ENCODE measurements around the gene GBA3. TPM values are rescaled to one million over a fixed set of nuclear protein-coding genes. Genes with fewer than 3 reads are reported as not detected.

GBA3 gene
- total RNA-seq, 3 donors from 2014 or later, result not detected

DNA sequence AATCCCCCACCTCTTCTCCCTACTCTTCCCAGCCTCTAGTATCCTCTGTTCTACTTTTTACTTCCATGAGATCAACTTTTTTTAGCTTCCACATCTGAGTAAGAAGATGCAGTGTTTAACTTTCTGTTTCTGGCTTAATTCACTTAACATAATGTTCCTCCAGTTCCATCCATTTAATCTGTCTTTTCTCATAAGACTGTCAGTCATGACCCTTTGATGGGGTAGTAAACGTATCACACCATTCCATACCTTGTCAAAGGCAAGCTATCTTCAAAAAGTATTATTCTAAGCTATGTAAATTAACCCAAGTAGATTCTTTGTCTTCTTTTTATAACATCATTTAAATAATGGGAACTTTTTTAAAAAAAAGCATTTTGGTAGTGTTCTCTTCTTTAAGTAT lies 15.0 kb upstream of the GBA3 start:
- Mint-ChIP-seq H3K4me3 (no peak overlapping the region), H3K27me3 (ENCODE audit: low read depth) (no peaks in the 10 kb centered on the region), H3K9me3 (peaks cover 3% of the 10 kb centered on the region), H3K36me3 (ENCODE audit: insufficient read depth) (no peaks in the 10 kb centered on the region), H3K4me1 (ENCODE audit: low read depth) (peaks cover 20% of the 10 kb centered on the region)
- ATAC-seq (no peak), DNase-seq (no peak)

DNA sequence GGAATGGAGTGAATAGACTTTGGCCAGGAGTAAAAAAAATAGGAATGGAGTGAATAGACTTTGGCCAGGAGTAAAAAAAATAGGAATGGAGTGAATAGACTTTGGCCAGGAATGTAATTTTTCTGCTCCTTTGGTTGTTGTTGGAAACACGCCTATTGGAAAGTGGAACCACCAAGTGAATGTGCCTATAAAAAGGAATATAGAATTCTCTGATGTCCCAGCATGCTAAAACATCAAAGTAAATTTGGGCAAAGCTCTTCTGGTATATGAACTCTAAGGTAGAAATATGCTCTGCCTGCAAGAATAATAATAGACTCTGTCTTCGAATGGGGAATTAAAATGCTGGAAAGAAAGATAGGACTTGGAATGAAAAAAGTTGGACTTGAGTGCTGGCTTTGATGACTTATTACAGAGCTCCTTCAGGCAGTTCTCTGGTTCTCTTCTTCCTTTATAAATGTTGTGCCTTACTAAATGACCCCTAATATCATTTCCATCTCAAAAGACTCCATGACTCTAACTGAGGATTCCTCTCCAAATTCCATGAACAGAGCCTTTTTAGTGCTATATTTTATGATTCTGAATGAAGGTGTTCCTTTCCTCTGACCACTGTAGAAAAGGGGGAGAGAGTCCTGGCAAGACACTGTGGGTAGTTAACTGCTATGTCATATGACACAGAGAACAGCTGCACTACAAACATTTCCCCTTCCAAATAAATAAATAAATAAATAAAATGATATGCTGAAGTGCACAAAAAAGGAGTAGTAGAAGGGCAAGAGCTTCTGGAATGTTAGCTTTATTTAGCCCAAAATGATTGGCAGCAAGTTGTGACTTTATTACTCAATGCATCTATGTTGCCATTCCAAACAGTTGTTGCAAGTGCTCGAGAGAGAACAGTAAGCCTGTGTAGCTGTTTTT lies 13.5 kb upstream of the GBA3 start:
- peaks cover 3% of the 10 kb centered on the region for H3K9me3 Mint-ChIP-seq
- DNase-seq (no peak), ATAC-seq (no peak)
- no peak overlapping the region for H3K4me3 Mint-ChIP-seq
- no peaks in the 10 kb centered on the region for H3K27me3 Mint-ChIP-seq (ENCODE audit: low read depth)
- H3K4me1 Mint-ChIP-seq (ENCODE audit: low read depth), result peaks cover 14% of the 10 kb centered on the region
- H3K36me3 Mint-ChIP-seq (ENCODE audit: insufficient read depth), result no peaks in the 10 kb centered on the region

DNA sequence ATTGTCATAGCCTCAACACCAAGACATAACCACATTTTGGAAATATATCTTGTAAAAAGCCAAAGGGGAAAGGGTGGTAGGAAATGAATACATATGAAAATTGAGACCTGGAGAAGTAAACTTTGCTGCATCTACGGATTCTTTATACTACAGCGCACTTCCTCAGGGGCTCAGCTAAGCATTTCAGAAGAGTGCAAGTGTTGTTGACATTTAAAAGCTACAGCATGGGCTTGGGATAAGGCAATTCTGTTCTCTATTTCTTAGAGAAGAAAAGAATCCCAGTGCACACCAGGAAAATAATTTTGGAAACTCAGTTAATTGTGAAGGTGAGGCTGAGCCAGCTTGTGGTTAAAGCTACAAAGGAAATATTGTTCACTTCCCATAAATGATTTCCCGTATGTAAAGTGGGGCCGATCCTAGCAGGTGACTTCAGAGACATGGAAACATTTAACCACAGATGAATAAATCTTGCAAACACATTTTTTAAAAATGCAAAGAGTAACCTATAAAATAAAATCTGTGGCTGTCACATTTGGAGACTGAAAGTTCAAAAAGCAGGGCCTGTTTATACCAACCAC lies 12.6 kb upstream of the GBA3 start:
- Mint-ChIP-seq H3K4me1 (ENCODE audit: low read depth) (peaks cover 12% of the 10 kb centered on the region), H3K9me3 (peaks cover 3% of the 10 kb centered on the region), H3K4me3 (no peak overlapping the region), H3K27me3 (ENCODE audit: low read depth) (no peaks in the 10 kb centered on the region), H3K36me3 (ENCODE audit: insufficient read depth) (no peaks in the 10 kb centered on the region)
- ATAC-seq (no peak), DNase-seq (no peak)

DNA sequence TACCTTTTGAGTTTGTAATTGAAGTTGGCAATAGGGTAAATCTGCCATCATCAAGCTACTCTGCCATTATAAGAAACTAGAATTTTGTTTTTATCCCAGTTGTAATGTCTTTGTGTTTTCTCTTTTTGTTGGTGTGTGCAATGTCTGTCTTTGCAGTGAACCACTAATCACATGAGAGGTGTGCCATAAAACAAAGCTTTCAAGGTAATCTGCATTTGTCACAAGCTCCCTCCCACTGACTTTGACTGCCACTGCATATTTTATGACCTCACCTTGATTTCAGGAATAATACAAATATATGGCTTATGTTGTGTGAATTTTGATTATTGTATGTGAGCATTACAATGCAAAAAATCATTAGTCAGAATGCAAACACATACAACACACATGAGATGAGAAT lies 9.0 kb upstream of the GBA3 start:
- Mint-ChIP-seq H3K9me3 (no peaks in the 10 kb centered on the region), H3K4me3 (no peak overlapping the region), H3K27me3 (ENCODE audit: low read depth) (no peaks in the 10 kb centered on the region), H3K4me1 (ENCODE audit: low read depth) (peaks cover 2% of the 10 kb centered on the region), H3K36me3 (ENCODE audit: insufficient read depth) (no peaks in the 10 kb centered on the region)
- DNase-seq (no peak), ATAC-seq (no peak)

DNA sequence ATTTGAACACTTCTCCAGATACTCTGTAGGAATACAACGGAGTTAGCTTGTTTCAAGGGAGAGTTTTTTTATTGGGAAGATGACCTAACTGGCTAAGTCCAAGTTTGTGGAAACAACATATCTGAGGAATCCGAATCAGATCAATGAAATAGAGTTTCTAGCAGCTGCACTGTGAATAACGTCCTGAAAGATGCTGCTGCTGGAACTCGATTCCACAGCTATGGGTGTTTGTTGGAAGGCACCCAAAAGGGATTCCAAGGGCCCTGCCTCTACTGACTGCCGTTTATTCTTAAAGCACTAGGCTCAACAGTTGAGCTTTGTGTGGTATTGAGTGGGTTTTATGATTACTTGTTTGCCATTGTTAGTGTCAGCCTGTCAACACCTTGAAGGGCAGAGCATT lies 6.6 kb upstream of the GBA3 start:
- no peaks in the 10 kb centered on the region for H3K9me3 Mint-ChIP-seq

DNA sequence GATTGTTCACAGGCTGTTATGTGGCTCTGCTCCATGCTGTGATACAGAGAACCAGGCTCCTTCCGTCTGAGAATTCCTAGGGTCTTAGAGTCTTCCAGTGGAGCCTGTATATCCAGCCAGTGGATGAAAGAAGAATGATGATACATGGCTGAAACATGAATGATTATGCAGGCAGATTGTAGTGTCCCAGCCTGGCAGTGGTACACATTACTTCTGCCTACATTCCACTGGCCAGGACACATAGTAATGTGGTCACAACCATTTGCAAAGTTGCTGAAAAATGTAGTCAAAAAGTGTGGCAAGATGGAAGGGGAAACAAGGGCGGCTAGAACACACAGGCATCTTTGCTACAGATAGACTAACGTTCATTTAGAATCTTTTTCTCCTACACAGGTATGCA lies 4.5 kb upstream of the GBA3 start:
- Mint-ChIP-seq H3K4me1 (ENCODE audit: low read depth) (no peaks in the 10 kb centered on the region), H3K27me3 (ENCODE audit: low read depth) (no peaks in the 10 kb centered on the region), H3K9me3 (no peaks in the 10 kb centered on the region), H3K36me3 (ENCODE audit: insufficient read depth) (no peaks in the 10 kb centered on the region), H3K4me3 (no peak overlapping the region)
- no peak for DNase-seq
- no peak for ATAC-seq

More for the DNA sequence above, 6.6 kb upstream of the GBA3 start:
- no peak for ATAC-seq
- DNase-seq, result no peak
- no peak overlapping the region for H3K4me3 Mint-ChIP-seq
- H3K36me3 Mint-ChIP-seq (ENCODE audit: insufficient read depth), result no peaks in the 10 kb centered on the region
- H3K27me3 Mint-ChIP-seq (ENCODE audit: low read depth), result no peaks in the 10 kb centered on the region
- H3K4me1 Mint-ChIP-seq (ENCODE audit: low read depth), result no peaks in the 10 kb centered on the region

DNA sequence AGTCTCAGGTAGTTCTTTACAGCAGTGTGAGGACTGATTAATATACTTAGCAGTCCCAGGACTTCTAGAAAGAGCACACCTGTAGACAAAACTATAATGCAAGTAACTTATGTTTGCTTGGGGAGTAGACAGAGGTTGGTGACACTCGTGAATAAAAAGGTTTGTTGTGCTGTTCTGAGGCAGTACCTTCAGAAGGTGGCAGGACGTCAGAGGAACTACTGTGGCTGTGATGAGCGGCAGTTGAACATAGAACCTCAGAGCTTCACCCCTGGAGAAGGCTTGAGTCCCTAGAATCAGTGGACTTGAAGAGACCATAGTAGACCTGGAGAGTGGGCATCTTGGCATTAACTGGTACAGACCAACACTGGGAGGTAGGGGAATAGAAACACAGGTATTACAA lies 3.3 kb upstream of the GBA3 start:
- H3K4me3 Mint-ChIP-seq, result no peak overlapping the region
- H3K27me3 Mint-ChIP-seq (ENCODE audit: low read depth), result no peaks in the 10 kb centered on the region
- no peak for ATAC-seq

DNA sequence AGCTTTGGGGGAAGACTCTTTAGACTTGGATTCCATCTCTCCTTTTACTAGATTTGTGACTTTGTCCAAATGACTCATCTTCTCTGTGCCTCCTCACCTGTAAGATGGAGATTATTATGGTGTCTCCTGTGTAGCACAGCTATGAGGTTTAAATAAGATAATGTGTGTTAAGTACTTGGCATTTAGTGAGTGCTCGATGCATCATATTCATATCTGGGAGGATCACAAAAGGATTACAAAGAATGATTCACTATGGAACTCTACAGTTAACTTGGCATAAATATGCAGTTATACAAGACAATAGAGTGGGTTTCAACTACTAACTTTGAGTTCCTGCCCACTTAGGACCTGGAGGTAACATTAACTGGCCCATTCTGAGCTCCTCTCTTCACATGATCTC lies 2.3 kb downstream of the GBA3 start:
- Mint-ChIP-seq H3K9me3 (no peaks in the 10 kb centered on the region), H3K4me1 (ENCODE audit: low read depth) (no peaks in the 10 kb centered on the region), H3K27me3 (ENCODE audit: low read depth) (no peaks in the 10 kb centered on the region), H3K4me3 (no peak overlapping the region), H3K36me3 (ENCODE audit: insufficient read depth) (no peaks in the 10 kb centered on the region)
- ATAC-seq (no peak), DNase-seq (no peak)

More for the DNA sequence above, 3.3 kb upstream of the GBA3 start:
- no peaks in the 10 kb centered on the region for H3K4me1 Mint-ChIP-seq (ENCODE audit: low read depth)
- no peaks in the 10 kb centered on the region for H3K9me3 Mint-ChIP-seq
- no peak for DNase-seq
- no peaks in the 10 kb centered on the region for H3K36me3 Mint-ChIP-seq (ENCODE audit: insufficient read depth)

DNA sequence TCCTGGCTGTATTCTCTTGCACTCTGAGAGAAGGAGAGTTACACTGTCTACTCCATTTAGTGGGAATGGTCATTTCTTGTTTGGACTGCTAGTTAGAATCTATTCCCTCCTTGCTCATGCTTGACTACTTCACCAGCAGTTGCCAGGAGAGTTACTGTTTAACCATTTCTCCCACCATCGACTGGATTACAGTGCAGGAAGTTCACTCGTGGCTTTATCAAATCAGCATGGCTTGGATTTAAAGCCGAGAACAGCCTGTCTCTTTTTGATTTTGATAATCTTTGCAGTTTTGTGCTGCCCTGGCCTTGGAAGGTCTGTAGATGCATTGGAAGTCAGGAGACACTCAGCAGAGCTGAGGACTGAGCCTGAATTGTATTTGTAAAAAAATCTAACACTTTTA lies 3.2 kb downstream of the GBA3 start:
- H3K4me1 Mint-ChIP-seq (ENCODE audit: low read depth), result no peaks in the 10 kb centered on the region
- DNase-seq (no peak), ATAC-seq (no peak)
- H3K4me3 Mint-ChIP-seq, result no peak overlapping the region
- H3K36me3 Mint-ChIP-seq (ENCODE audit: insufficient read depth), result no peaks in the 10 kb centered on the region
- no peaks in the 10 kb centered on the region for H3K27me3 Mint-ChIP-seq (ENCODE audit: low read depth)
- H3K9me3 Mint-ChIP-seq, result peaks cover 5% of the 10 kb centered on the region

DNA sequence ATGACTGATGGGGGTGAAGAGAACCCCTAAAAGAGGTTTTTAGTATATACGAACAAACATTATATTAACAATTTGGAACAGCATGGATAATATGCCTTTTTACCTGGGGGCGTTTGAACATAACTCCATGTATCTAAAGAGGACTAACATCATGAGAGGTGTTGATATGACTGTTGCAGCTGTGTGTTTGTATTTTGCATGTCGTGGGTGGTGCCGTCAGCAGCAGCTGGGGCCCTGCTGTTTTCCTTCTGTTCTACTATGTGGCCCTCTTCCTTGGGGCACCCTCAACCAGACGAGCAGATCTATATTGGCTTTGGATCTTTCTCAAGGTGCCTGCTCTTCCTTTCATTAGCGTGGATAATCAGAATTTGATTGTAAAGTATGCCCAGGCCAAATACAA lies 11.2 kb downstream of the GBA3 start:
- Mint-ChIP-seq H3K36me3 (ENCODE audit: insufficient read depth) (no peaks in the 10 kb centered on the region), H3K9me3 (peaks cover 11% of the 10 kb centered on the region), H3K4me3 (no peak overlapping the region), H3K27me3 (ENCODE audit: low read depth) (no peaks in the 10 kb centered on the region), H3K4me1 (ENCODE audit: low read depth) (no peaks in the 10 kb centered on the region)
- ATAC-seq, result no peak
- DNase-seq, result no peak

DNA sequence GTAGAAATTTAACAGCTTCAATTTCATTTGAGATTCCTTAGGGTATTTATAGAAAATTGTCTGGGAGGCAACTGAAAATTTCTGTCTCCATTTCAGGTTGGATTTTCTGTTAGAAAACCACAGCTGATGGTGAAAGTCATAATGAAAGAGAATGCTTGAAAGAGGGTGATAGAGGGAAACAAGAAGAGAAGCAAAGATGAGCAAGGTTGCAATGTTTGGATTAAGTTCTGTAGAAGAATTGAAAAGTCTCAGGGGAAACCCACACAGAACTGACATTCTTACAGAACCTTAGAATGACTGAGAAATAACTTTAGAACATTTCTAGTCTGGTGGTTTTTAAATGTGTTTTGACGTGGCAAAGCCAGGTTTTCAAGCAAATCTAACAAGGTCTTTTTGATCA lies 14.7 kb downstream of the GBA3 start:
- H3K36me3 Mint-ChIP-seq (ENCODE audit: insufficient read depth), result no peaks in the 10 kb centered on the region
- ATAC-seq (peak in 1 of 2 donors; percentile 25), DNase-seq (no peak)
- H3K4me3 Mint-ChIP-seq, result no peak overlapping the region
- no peaks in the 10 kb centered on the region for H3K4me1 Mint-ChIP-seq (ENCODE audit: low read depth)
- H3K9me3 Mint-ChIP-seq, result no peaks in the 10 kb centered on the region
- H3K27me3 Mint-ChIP-seq (ENCODE audit: low read depth), result no peaks in the 10 kb centered on the region

DNA sequence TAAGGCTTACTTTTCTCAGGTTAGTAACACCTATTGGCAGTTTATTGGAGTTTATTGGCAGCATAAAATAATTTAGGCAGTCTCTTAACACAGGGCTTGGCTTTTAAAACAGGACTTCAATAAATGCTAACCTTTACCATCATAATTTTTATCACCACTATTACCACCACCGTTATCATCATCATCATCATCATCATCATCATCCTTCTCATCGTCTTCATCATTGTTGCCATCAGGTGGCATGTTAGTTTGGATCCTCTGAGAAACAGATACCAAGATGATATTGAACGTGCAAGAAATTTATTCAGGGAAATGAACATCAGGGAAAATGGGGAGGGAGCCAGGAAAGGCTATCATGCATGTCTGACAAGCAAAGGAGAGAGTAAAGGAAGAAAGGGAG lies 16.2 kb downstream of the GBA3 start:
- DNase-seq, result no peak

DNA sequence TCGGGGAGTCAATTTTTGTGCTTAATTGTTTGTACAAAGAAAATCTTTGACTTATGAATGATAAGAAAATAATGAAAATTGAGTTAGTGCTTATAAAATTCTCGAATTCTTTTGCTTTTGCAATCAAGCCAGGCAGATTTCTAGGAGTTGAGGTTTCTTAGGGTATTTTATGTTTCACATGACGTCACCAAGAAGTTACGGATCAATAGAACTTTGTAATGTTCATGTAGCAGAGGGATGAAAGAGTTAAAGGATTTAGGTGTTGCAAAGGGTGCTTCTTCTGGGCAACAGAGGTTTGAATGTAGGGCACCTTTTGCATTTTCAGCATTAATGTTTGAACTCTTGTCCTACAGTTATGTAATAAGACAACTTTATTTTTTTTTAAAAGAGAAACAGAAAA lies 19.4 kb downstream of the GBA3 start:
- no peaks in the 10 kb centered on the region for H3K36me3 Mint-ChIP-seq (ENCODE audit: insufficient read depth)
- no peaks in the 10 kb centered on the region for H3K27me3 Mint-ChIP-seq (ENCODE audit: low read depth)
- DNase-seq, result no peak
- no peak for ATAC-seq
- H3K4me1 Mint-ChIP-seq (ENCODE audit: low read depth), result no peaks in the 10 kb centered on the region
- no peak overlapping the region for H3K4me3 Mint-ChIP-seq
- no peaks in the 10 kb centered on the region for H3K9me3 Mint-ChIP-seq

More for the DNA sequence above, 16.2 kb downstream of the GBA3 start:
- no peaks in the 10 kb centered on the region for H3K4me1 Mint-ChIP-seq (ENCODE audit: low read depth)
- no peaks in the 10 kb centered on the region for H3K36me3 Mint-ChIP-seq (ENCODE audit: insufficient read depth)
- no peaks in the 10 kb centered on the region for H3K9me3 Mint-ChIP-seq
- ATAC-seq, result no peak
- no peak overlapping the region for H3K4me3 Mint-ChIP-seq
- H3K27me3 Mint-ChIP-seq (ENCODE audit: low read depth), result no peaks in the 10 kb centered on the region

DNA sequence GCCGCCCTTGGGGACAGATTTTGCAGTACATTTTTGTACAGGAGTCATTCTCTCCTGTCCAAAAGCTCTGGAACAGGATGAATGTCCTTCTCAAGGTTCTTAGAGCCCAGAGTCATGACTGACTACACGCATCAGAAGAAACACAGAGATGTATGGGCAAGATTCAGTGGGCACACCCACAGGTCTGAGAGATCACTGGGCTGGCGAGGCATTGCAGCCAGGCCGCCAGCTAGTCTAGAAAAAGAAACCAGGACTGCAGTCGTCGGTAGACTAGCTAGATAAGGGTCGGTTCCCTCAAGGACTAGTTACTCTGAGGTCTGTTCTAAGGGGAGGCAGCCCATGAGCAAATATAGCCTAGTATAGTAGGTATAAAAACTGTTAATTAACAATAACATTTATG lies 19.8 kb downstream of the GBA3 start:
- Mint-ChIP-seq H3K27me3 (ENCODE audit: low read depth) (no peaks in the 10 kb centered on the region), H3K9me3 (no peaks in the 10 kb centered on the region), H3K4me3 (no peak overlapping the region), H3K36me3 (ENCODE audit: insufficient read depth) (no peaks in the 10 kb centered on the region), H3K4me1 (ENCODE audit: low read depth) (no peaks in the 10 kb centered on the region)
- ATAC-seq (no peak), DNase-seq (no peak)

DNA sequence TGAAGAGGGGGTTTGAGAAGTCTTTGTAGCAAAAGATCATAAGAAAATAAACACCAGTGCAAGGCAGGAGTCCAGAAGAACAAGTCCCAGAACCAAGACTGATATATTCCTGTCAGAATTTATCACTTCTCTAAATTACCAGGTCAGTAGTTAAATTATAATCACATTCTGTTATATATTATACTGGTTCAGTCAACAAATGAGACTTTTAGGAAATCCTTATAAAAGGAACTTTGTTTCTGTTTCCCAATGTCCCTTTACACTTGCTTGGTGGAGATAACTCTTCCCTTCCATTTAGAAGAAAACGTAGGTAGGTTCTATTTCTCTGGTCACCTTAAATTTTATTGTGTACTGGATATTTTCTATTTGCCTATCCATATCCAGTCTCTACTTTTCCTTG lies 21.1 kb downstream of the GBA3 start:
- Mint-ChIP-seq H3K9me3 (no peaks in the 10 kb centered on the region), H3K4me1 (ENCODE audit: low read depth) (no peaks in the 10 kb centered on the region), H3K4me3 (no peak overlapping the region), H3K27me3 (ENCODE audit: low read depth) (no peaks in the 10 kb centered on the region), H3K36me3 (ENCODE audit: insufficient read depth) (no peaks in the 10 kb centered on the region)
- no peak for ATAC-seq
- DNase-seq, result no peak
